Memory B cell (primary cell): ENCODE results near the gene PRKAR2B.
"Not testable (repeated sequence)": the region's sequence is repeated elsewhere in the genome, so short reads cannot be mapped to it uniquely, and the experiment has no call there.

ENCODE experiments used
- ATAC-seq: fragments of 150-1000 bp; cut with Tn5 transposase; 2 replicates; pipeline ENCODE4 v1.10.0; 2021; ENCODE audit warnings: low read depth, mild to moderate bottlenecking, moderate library complexity
- DNase-seq, 2 donors: peaks; one replicate each; pipeline ENCODE4 v3.0.0; 2022; ENCODE audit warnings: low spot score in 2 of 2
- H3K27ac Mint-ChIP-seq: one replicate; pipeline ENCODE4 v1.8.0; 2022; ENCODE audit warnings: mild to moderate bottlenecking, moderate library complexity, mixed read lengths
- H3K27me3 Mint-ChIP-seq: one replicate; pipeline ENCODE4 v1.8.0; 2022; ENCODE audit warnings: mixed read lengths
- H3K36me3 Mint-ChIP-seq: one replicate; pipeline ENCODE4 v1.8.0; 2022; ENCODE audit warnings: mild to moderate bottlenecking, mixed read lengths
- H3K4me1 Mint-ChIP-seq: one replicate; pipeline ENCODE4 v1.8.0; 2022; ENCODE audit warnings: mixed read lengths
- H3K4me3 Mint-ChIP-seq: one replicate; pipeline ENCODE4 v1.8.0; 2022; ENCODE audit warnings: mild to moderate bottlenecking, moderate library complexity, mixed read lengths
- H3K9me3 Mint-ChIP-seq: one replicate; pipeline ENCODE4 v1.8.0; 2022; ENCODE audit warnings: mixed read lengths

Gene PRKAR2B

GRCh38 chr7:107089627-107090026 lies 45.1 kb downstream of the PRKAR2B start:
- H3K36me3 Mint-ChIP-seq, result peaks cover 3% of the 10 kb centered on the region
- no peak overlapping the region for H3K4me3 Mint-ChIP-seq
- DNase-seq (no peak), ATAC-seq (no peak)
- peaks cover 5% of the 10 kb centered on the region for H3K27me3 Mint-ChIP-seq
- peaks cover 3% of the 10 kb centered on the region for H3K9me3 Mint-ChIP-seq
- no peak overlapping the region for H3K27ac Mint-ChIP-seq
- H3K4me1 Mint-ChIP-seq, result no peaks in the 10 kb centered on the region

- DNase-seq (no peak), ATAC-seq (no peak)
- Mint-ChIP-seq H3K27ac (no peak overlapping the region), H3K4me1 (no peaks in the 10 kb centered on the region), H3K36me3 (peaks cover 3% of the 10 kb centered on the region), H3K27me3 (peaks cover 5% of the 10 kb centered on the region), H3K9me3 (peaks cover 3% of the 10 kb centered on the region), H3K4me3 (no peak overlapping the region)
Measured at GRCh38 chr7:107090457-107090856, 46.0 kb downstream of the PRKAR2B start.

DNA sequence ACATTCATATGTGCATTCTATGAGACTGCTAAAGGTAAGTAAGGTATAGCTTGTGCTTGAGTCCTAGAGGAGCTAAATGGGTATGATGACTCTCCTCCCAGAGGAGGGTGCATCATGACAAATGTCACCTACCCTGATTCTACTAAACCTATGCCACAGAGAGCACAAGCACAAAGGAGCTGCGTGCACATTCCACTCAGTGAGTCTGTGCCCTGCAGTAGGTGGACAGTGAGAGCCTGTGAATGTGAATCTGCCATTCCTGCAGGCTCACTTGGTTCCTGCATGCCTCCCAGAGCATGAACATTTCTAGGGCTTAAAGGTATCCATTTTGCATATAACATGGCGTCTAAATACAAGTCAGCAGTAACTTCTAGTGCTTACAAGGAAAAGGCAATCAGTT lies 46.8 kb downstream of the PRKAR2B start:
- peaks cover 5% of the 10 kb centered on the region for H3K27me3 Mint-ChIP-seq
- peaks cover 3% of the 10 kb centered on the region for H3K36me3 Mint-ChIP-seq
- H3K4me1 Mint-ChIP-seq, result no peaks in the 10 kb centered on the region
- ATAC-seq (no peak), DNase-seq (no peak)
- H3K4me3 Mint-ChIP-seq, result no peak overlapping the region
- H3K27ac Mint-ChIP-seq, result no peak overlapping the region
- H3K9me3 Mint-ChIP-seq, result peaks cover 3% of the 10 kb centered on the region

- not testable (repeated sequence) for H3K36me3 Mint-ChIP-seq
Measured at GRCh38 chr7:107093671-107094070, 49.2 kb downstream of the PRKAR2B start.

DNA sequence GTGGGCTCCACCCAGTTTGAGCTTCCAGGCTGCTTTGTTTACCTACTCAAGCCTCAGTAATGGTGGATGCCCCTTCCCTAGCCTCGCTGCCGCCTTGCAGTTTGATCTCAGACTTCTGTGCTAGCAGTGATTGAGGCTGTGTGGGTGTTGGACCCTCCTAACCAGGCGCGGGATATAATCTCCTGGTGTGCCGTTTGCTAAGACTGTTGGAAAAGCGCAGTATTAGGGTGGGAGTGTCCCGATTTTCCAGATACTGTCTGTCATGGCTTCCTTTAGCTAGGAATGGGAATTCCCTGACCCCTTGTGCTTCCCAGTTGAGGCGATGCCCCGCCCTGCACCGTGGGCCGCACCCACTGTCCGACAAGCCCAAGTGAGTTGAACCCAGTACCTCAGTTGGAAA lies 54.6 kb downstream of the PRKAR2B start:
- not testable (repeated sequence) for H3K36me3 Mint-ChIP-seq, H3K9me3 Mint-ChIP-seq, DNase-seq, H3K4me3 Mint-ChIP-seq, ATAC-seq, H3K27me3 Mint-ChIP-seq, H3K27ac Mint-ChIP-seq, H3K4me1 Mint-ChIP-seq

More at GRCh38 chr7:107093671-107094070, 49.2 kb downstream of the PRKAR2B start:
- not testable (repeated sequence) for H3K9me3 Mint-ChIP-seq, H3K4me1 Mint-ChIP-seq, H3K4me3 Mint-ChIP-seq, ATAC-seq, H3K27ac Mint-ChIP-seq, DNase-seq, H3K27me3 Mint-ChIP-seq

DNA sequence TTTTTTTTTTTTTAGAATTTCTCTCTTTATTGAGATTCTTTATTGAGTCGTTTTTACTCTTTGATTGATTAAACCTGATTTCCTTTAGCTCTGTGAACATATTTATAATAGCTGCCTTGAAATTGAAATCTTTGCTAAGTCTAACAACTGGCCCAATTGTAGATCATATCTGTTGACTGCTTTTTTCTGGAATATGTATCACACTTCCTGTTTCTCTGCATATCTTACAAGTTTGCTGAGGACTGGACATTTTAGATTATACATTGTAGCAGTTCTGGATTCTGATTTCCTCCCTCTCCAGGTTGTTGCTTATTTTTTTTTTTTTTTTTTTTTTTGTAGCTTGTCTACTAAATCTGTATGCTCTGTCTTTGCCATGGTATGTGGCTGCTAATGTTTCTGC lies 56.3 kb downstream of the PRKAR2B start:
- H3K27me3 Mint-ChIP-seq, result peaks cover 9% of the 10 kb centered on the region
- ATAC-seq (no peak), DNase-seq (no peak)
- H3K4me1 Mint-ChIP-seq, result peaks cover 2% of the 10 kb centered on the region
- peaks cover 1% of the 10 kb centered on the region for H3K9me3 Mint-ChIP-seq
- H3K27ac Mint-ChIP-seq, result no peak overlapping the region
- H3K4me3 Mint-ChIP-seq, result no peak overlapping the region
- H3K36me3 Mint-ChIP-seq, result peaks cover 1% of the 10 kb centered on the region

DNA sequence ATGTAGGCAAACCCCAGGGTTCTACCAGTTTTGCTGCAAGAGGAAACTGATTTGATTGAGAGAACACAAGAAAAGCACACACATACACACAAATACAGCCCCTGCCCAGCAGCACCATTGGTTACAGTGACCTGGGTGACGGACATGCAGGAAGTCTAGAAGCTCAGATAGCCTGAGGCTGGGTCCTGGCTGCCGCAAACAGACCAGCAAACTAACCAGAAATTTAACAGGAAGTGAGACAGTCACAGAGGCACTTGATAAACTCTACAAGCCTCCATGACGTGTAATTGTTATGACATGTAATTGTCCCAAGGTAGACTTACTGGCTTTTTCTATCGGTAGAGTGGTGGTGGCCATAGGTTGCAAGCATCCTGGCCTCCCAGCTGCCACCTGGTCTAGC lies 58.9 kb downstream of the PRKAR2B start:
- peak; percentile 53 for ATAC-seq
- Mint-ChIP-seq H3K4me1 (peaks cover 2% of the 10 kb centered on the region), H3K36me3 (no peaks in the 10 kb centered on the region), H3K27me3 (peaks cover 3% of the 10 kb centered on the region), H3K4me3 (no peak overlapping the region), H3K27ac (no peak overlapping the region), H3K9me3 (no peaks in the 10 kb centered on the region)
- no peak for DNase-seq

DNA sequence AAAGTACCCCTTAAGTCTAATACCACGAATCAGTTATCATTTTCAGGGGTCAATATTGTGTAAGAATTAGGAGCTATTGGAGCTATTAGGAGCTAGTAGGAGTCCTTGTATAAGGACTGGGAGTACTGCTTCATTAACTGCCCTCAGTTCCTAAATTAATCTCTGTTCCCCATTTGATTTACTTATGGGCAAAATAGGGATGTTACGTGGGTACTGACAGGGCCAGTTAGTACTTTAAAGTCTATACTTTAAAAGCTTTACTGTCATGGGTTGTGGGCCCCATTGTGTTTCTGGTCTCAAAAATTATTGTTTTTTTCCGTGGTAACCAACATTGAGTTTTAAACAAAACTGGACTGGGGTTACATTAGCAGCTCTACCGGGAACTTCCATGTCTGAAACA lies 60.3 kb downstream of the PRKAR2B start:
- H3K27ac Mint-ChIP-seq, result no peak overlapping the region
- DNase-seq (no peak), ATAC-seq (no peak)
- H3K4me3 Mint-ChIP-seq, result no peak overlapping the region
- no peaks in the 10 kb centered on the region for H3K9me3 Mint-ChIP-seq
- H3K36me3 Mint-ChIP-seq, result no peaks in the 10 kb centered on the region
- H3K27me3 Mint-ChIP-seq, result peaks cover 3% of the 10 kb centered on the region
- peaks cover 2% of the 10 kb centered on the region for H3K4me1 Mint-ChIP-seq

DNA sequence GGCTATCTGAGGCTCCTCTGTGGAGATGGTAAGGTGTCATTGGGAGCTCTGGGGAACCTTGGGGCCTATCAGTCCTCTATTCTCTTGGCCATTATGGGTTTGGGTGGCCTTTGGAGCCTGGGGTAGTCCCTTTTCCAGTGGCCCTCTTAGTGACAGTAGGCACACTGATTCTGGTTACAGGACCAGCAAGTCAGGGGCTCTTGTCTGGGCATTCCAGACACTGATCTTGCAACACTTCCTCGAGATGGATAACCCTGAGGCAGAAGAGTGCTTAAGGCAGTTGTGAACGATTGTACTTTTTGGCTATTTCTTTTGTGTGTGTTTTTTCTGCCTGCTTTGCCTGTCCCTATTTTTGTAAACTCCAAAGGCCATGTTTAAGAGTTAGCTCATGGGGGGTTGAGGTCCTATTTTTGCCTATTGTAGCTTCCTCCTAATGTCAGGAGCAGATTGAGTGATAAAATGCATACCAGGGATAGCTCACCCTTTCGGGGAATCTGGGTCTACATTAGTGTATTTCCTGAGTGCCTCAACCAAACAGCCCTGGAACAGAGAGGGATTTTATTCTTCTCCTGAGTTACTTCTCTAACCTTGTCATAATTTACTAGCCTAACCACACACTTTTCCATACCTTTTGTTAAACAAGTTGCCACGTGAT lies 61.2 kb downstream of the PRKAR2B start:
- H3K4me1 Mint-ChIP-seq, result peaks cover 2% of the 10 kb centered on the region
- no peak overlapping the region for H3K27ac Mint-ChIP-seq
- H3K4me3 Mint-ChIP-seq, result no peak overlapping the region
- H3K27me3 Mint-ChIP-seq, result peaks cover 3% of the 10 kb centered on the region
- H3K9me3 Mint-ChIP-seq, result no peaks in the 10 kb centered on the region
- H3K36me3 Mint-ChIP-seq, result no peaks in the 10 kb centered on the region
- DNase-seq (no peak), ATAC-seq (no peak)

- Mint-ChIP-seq H3K27me3 (no peaks in the 10 kb centered on the region), H3K4me1 (no peaks in the 10 kb centered on the region), H3K9me3 (no peaks in the 10 kb centered on the region), H3K36me3 (no peaks in the 10 kb centered on the region), H3K4me3 (no peak overlapping the region), H3K27ac (no peak overlapping the region)
- DNase-seq (no peak), ATAC-seq (no peak)
Measured at GRCh38 chr7:107108793-107109371, 64.4 kb downstream of the PRKAR2B start.

DNA sequence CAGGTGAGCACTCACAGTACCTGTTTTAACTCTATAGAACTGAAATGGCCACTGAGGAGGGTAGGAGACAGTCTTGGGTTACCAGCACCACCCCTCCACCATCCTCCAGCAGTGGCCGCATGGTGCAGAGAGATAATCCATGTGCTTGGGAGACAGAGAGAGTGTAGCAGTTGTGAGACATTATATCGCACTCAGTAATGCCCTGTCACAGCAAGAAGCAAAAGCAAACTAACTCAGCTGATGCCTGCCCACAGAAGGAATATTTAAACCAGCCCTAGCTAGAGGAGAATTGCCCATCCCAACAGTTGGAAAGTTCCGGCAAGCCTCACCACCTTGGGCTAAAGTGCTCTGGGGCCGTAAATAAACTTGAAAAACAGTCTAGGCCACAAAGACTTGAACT lies 65.5 kb downstream of the PRKAR2B start:
- ATAC-seq (no peak), DNase-seq (no peak)
- Mint-ChIP-seq H3K27ac (no peak overlapping the region), H3K4me1 (no peaks in the 10 kb centered on the region), H3K9me3 (no peaks in the 10 kb centered on the region), H3K36me3 (no peaks in the 10 kb centered on the region), H3K27me3 (no peaks in the 10 kb centered on the region), H3K4me3 (no peak overlapping the region)

GRCh38 chr7:107111196-107111595 lies 66.7 kb downstream of the PRKAR2B start:
- H3K9me3 Mint-ChIP-seq, result no peaks in the 10 kb centered on the region
- no peak overlapping the region for H3K4me3 Mint-ChIP-seq
- no peaks in the 10 kb centered on the region for H3K36me3 Mint-ChIP-seq
- H3K27me3 Mint-ChIP-seq, result no peaks in the 10 kb centered on the region
- no peaks in the 10 kb centered on the region for H3K4me1 Mint-ChIP-seq
- ATAC-seq (no peak), DNase-seq (no peak)
- H3K27ac Mint-ChIP-seq, result no peak overlapping the region

DNA sequence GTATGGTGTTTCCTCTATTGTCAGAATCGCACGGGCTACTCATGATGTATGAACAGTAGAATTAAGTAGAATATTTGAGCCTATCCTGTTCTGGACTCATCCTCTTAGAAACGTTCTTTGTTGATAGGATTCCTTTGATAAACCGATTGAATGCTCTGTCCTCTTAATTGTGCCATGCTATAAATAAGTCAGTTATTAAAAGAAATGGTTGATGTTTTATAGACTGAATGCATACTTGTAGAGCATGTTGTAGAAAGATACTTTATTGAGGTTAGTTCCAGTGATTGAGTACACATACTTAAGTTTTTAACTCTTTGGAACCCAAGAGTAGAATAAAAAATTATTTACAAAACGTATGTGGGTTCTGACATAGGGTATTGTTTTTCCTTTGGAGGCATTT lies 69.4 kb downstream of the PRKAR2B start:
- H3K36me3 Mint-ChIP-seq, result no peaks in the 10 kb centered on the region
- no peaks in the 10 kb centered on the region for H3K4me1 Mint-ChIP-seq
- no peak for ATAC-seq
- H3K27me3 Mint-ChIP-seq, result no peaks in the 10 kb centered on the region
- no peak overlapping the region for H3K4me3 Mint-ChIP-seq
- no peak overlapping the region for H3K27ac Mint-ChIP-seq
- DNase-seq, result no peak
- no peaks in the 10 kb centered on the region for H3K9me3 Mint-ChIP-seq

GRCh38 chr7:107115114-107115513 lies 70.6 kb downstream of the PRKAR2B start:
- Mint-ChIP-seq H3K4me3 (no peak overlapping the region), H3K9me3 (no peaks in the 10 kb centered on the region), H3K4me1 (no peaks in the 10 kb centered on the region), H3K36me3 (no peaks in the 10 kb centered on the region), H3K27me3 (no peaks in the 10 kb centered on the region), H3K27ac (no peak overlapping the region)
- DNase-seq (no peak), ATAC-seq (no peak)
